Activated CD8-positive, alpha-beta memory T cell treated with anti-CD3 and anti-CD28 coated beads for 36 hours (primary cell): Measurements from ENCODE around the gene USP7. TPM values are rescaled to one million over a fixed set of nuclear protein-coding genes. Genes with fewer than 3 reads are reported as not detected.

Experiments
- CTCF ChIA-PET: fragments of 350-600 bp; sonication (Branson Sonifier 250); formaldehyde crosslinking; loops from one replicate; lab custom pipeline; 2021; ENCODE audit warnings: antibody characterized with exemption; lab: Charles Lee
- POLR2A ChIA-PET: fragments of 350-600 bp; sonication (Branson Sonifier 250); formaldehyde crosslinking; loops from one replicate; lab custom pipeline; 2021; ENCODE audit warnings: antibody characterized with exemption; lab: Charles Lee
- total RNA-seq, 2 experiments: library from RNA; stranded (reverse); gene quantifications; one replicate each; pipeline ENCODE4 v1.2.3, GENCODE V29; 2021

Gene USP7
- total RNA-seq, 2 experiments from 2014 or later = 192 to 209 TPM

DNA sequence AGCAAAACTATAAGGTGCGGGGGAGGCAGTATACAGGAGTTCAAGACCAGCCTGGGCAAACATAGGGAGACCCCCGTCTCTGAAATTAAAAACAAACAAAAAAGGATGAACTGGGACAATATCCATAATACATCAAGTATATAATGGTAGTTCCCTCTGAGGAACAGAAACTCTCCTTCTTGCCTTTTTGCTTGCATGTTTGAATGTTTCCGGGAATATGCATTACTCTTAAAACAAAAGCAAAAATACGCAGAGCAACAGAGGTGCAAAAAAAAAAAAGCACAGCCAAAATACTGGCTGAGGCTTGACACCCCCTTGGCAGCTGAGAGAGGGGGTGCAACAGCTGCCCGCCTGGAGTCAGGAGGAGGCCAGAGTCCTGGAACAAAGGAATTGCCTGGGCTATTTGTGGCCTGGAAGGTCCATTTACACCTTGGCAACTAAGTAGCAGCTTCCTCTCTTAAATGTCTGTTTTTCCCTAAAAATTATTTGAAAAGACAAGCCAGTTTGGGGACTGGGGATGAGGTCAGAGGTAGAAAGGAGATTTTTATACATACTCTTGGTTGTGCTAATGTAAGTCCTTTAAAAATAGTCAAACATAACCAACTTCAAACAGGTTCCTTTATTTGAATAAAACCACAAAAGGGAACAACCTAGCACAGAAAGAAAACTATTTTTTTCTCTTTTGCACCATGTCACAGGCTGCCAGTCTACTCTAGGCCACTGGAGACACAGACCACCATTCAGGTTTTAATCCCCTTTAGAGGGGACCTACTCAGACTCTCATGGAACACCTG, 19.5 kb downstream of the USP7 start:
- ChIA-PET CTCF (no interaction called here), POLR2A (no interaction called here)

DNA sequence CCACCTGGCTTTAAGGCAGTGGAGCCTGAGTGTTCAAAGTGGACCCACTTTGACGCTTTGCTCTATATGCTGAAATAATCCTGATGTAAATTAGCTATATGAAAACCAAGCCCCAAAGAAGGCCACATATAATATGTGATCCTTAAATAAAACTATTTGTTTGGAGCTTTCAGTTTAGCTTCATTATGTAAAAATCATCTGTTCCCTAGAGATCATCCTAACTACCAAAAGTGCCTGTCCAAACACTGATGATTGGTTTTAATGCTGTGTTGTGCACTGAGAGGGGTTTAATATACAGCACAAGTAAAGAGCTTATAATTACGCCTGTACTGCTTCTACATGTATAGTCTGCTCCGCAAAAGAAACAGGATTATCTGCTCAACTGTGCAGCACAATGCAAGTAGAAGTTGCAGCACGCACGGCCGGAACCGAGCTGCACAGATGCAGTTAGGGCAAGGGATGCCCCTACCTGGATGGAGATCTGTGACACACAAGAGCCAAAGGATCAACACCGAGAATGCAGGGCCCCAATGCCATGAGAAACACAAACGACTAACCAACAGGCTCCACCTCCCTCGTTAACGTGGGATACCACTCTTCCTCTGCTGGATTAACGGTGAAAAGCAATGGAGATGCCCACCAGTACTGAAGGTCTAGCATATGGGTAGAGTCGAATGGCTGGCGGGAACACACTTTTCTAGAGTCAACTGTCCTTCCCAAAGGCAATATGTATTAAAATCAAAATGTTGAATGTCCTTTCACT, 20.5 kb downstream of the USP7 start:
- ChIA-PET CTCF (no interaction called here), POLR2A (no interaction called here)

DNA sequence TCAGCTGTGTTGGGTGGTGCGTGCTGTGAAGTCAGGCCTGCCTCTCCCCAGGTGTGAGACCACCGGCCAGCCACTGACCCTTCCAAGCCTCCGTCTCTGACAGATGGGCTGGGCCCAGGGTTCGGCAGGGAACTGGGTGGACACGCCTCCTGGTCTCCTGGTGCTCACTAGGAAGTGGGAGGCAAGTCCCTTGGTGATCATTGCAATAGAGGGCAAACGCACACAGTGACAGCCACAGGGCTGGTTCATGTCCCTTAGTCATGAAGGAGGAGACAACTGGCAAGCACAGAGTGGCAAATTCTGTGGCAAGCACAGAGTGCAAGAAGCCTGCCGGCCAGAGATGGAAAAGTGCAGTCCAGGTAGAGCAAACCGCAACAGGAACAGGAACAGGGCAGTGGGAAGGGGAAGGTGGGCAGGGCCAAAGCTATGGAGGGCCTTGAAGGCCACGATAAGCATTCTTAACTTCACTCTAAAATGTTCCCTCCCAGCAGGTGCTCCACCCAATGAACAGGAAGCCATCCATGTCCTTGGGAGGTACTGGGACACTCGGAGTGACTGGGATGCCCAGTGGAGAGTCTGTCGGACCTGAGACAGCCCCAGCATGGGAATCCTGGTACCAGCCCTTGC, 21.9 kb downstream of the USP7 start:
- ChIA-PET POLR2A (interaction anchor here (0.6 kb wide), 1 partner anchor 18 kb away, joined by 6 read pairs; no protein-coding TSS in a partner anchor), CTCF (no interaction called here)

DNA sequence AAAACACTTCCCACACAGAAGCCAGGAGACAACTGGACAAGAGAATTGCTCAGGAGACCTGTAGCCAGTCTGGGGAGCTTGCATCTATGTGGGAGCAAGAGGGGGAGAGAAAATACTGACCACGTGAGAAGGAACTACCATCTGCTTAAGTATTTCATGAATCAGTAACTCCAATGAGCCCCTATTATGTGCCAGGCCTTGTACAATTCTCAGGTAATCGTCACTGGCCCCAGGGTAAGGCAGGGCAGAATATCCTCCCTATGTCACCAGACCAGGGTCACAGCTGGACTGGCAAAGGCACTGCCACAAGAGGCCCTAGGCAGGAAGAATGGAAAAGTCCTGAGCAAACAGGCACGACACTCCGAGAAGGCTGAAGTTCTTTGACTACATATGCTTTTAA, 25.9 kb downstream of the USP7 start:
- POLR2A ChIA-PET = no interaction called here
- CTCF ChIA-PET = interaction anchor here (0.8 to 2.3 kb wide), 4 partner anchors 10 to 57 kb away, joined by 3 to 19 read pairs (median 7); no protein-coding TSS in a partner anchor

DNA sequence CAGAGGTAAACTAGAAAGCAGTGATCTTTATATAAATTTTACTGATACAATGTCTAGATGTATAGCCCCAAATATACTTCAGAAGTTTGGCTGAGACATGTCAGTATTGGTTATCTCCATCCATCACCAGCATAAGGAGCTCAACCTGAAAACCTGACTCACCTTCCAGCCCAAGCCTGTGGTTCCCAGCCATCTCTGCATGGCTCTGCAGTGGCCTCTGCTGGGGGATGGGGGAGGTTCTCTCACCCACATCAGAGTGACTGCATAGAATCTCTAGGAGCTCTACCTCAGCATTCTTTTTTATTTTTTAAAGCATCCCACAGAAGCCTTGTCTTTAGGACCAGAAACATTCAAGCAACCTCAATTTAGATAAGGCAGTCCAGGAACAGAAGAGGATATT, 27.3 kb downstream of the USP7 start:
- POLR2A ChIA-PET = interaction anchor here (0.5 kb wide), 1 partner anchor 19 kb away, joined by 3 read pairs; no protein-coding TSS in a partner anchor
- CTCF ChIA-PET = interaction anchor here (0.6 to 2.3 kb wide), 38 partner anchors 9 to 312 kb away, joined by 3 to 19 read pairs (median 5); partner anchors contain the start of genes CARHSP1 and HAPSTR1

DNA sequence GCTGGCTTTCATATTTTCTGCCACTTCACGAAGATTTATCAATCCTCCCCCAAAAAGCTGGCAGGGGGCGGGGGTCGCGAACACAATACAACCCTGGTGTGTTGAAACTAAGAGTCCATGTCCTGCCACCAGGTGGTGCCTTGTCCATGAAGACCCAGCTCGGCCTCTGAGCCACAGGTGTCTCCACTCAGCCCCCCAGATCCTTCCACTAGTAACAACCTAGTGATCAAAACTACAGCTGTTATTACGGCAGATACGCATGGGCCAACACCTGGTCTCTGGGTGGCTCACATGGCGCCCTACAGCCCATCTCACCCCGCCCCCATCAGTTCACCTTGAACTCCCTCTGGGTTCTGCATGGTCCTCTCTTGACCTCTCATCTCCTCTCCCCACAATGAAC, 27.7 kb downstream of the USP7 start:
- ChIA-PET CTCF (interaction anchor here (0.8 to 2.3 kb wide), 35 partner anchors 9 to 199 kb away, joined by 3 to 19 read pairs (median 5); partner anchors contain the start of genes CARHSP1 and HAPSTR1), POLR2A (interaction anchor here (0.5 kb wide), 1 partner anchor 20 kb away, joined by 3 read pairs; no protein-coding TSS in a partner anchor)

GRCh38 chr16:8934601-8935000, 29.1 kb downstream of the USP7 start:
- CTCF ChIA-PET = interaction anchor here (0.8 to 2.0 kb wide), 4 partner anchors 12 to 25 kb away, joined by 3 to 7 read pairs (median 3); no protein-coding TSS in a partner anchor

DNA sequence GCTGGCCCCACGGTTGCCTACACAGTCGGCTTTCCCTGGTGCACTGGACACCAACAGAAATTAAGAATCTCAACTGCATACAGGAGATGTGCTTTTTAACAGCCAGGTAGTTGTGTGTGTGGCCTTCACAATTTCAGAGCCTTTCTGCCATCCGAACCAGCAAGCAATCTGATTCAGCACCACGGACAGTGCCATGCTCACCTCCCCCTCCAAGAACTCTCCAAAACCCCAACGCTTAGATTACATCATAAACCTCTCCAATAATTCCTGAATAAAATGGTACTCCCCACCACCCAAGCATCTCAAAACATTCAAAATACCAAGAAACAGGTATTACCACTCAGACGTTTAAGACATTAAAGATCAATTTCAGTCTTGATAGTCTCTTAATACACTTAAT, 31.8 kb downstream of the USP7 start:
- ChIA-PET CTCF (interaction anchor here (1.7 kb wide), 1 partner anchor 18 kb away, joined by 6 read pairs; no protein-coding TSS in a partner anchor), POLR2A (no interaction called here)

More at GRCh38 chr16:8934601-8935000, 29.1 kb downstream of the USP7 start:
- POLR2A ChIA-PET = no interaction called here

DNA sequence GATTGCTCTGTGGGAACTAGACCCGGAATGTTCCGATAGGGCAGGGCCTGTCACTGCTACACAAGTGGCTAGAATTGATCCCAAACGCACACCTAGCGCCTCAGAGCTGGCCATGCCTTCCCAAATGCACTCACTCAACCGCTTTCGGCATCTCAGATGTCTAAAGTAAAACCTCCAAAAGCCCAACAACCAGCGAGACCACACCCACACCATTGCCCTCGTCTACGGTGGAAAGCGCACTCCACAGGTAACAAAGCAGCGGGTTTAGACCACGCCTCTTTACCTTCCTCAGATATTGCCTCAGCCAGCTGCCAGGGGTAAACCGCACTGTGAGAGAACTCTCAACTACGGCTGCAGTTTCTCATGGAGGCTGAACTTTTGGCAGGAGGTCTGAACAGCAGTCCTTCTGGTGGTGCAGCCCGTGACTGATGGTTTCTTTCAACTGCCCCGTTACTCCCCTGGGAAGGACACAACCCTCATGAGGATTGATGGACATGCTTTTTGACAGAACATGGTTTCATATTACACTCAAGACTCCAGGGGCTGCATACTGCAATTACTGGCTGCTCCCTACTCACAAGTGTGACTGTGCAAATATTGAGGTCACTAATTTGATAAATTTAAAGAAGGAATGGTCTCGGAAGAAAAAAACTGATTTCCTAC, 34.5 kb downstream of the USP7 start:
- POLR2A ChIA-PET = interaction anchor here (0.7 kb wide), 1 partner anchor 53 kb away, joined by 3 read pairs; no protein-coding TSS in a partner anchor
- CTCF ChIA-PET = interaction anchor here (1.0 kb wide), 1 partner anchor 9 kb away, joined by 3 read pairs; no protein-coding TSS in a partner anchor

- CTCF ChIA-PET = interaction anchor here (3.4 kb wide), 1 partner anchor 8 kb away, joined by 11 read pairs; no protein-coding TSS in a partner anchor
- POLR2A ChIA-PET = interaction anchor here (0.7 kb wide), 1 partner anchor 54 kb away, joined by 3 read pairs; no protein-coding TSS in a partner anchor
Measured at GRCh38 chr16:8928467-8928957, 35.2 kb downstream of the USP7 start.

- CTCF ChIA-PET = interaction anchor here (3.4 kb wide), 1 partner anchor 10 kb away, joined by 11 read pairs; no protein-coding TSS in a partner anchor
- POLR2A ChIA-PET = no interaction called here
Measured at GRCh38 chr16:8926827-8927226, 36.9 kb downstream of the USP7 start.

DNA sequence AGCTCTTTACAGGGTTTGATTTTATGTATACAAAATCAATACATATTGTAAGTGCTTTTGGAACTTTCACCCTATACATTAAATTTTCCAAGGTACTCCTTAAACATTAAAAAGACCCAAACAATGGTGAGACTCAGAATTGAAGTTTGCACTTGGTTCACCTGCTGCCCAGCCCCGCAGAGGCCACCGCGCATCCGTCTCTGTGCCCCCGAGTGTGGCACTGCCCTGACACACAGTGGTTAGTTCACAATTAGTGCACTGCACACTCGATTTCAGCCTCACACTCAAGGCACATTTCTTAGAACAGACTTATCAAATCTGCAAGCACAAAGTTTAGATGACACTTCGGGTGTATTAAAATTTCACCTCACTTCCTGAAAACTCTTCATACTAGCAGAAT, 38.3 kb downstream of the USP7 start:
- ChIA-PET POLR2A (interaction anchor here (0.7 kb wide), 1 partner anchor 215 kb away, joined by 5 read pairs; no protein-coding TSS in a partner anchor), CTCF (interaction anchor here (0.6 to 3.4 kb wide), 3 partner anchors 11 to 40 kb away, joined by 3 to 11 read pairs (median 10); no protein-coding TSS in a partner anchor)

- ChIA-PET CTCF (interaction anchor here (1.9 kb wide), 1 partner anchor 12 kb away, joined by 10 read pairs; no protein-coding TSS in a partner anchor), POLR2A (no interaction called here)
Measured at GRCh38 chr16:8924214-8924613, 39.5 kb downstream of the USP7 start.

DNA sequence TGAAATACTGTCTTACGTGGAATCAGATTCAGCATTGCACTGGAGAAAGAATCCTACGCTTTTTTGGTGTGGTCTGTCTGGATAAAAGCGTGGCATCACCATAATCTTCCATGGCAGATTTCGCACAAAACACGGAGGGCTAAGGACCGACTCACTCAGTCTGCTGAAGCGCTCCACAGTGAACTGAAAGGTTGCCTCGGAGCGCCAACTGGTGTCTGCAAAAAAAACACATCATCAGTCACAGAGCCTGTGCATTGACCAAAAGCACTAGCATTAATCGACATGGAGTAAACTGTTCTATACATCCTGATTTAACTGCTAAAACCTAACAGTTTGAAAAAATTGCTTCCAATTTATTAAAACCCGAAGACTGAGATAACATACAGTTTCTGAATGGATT, 40.5 kb downstream of the USP7 start:
- ChIA-PET CTCF (interaction anchor here (1.0 to 1.3 kb wide), 2 partner anchors 11 to 13 kb away, joined by 3 to 4 read pairs; no protein-coding TSS in a partner anchor), POLR2A (no interaction called here)

DNA sequence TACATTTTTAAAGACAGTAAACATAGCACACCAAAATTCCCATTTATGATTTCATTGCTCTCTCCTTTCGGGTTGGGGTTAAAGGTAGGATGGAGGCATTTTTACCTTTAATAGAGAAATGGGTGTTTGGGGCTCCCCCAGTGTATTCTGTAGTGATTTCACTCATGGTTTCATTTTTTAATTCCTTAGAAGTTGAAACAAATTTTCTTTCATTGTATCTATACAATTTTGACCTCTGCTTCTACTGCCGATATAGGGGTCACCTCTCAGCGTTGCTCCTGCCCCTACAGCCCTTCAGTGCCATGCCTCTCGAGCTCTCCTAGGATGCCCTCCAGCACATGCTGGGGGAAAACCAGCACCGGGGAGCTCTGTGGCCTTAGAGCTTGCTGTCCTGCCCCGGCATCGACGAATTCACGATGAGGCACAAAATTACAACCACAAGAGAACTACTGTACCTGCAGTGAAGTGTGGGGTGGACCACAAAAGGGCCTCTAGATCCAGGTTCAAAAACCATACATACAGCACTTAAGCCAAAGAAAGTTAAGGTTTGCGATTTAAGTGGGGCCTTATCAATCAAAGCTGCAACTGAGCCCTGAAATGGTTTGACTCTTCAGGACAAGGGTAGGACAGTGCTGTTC, 42.2 kb downstream of the USP7 start:
- ChIA-PET CTCF (interaction anchor here (0.6 kb wide), 1 partner anchor 81 kb away, joined by 4 read pairs; no protein-coding TSS in a partner anchor), POLR2A (no interaction called here)

- CTCF ChIA-PET = interaction anchor here (1.2 to 1.6 kb wide), 2 partner anchors 9 kb away, joined by 3 to 4 read pairs; no protein-coding TSS in a partner anchor
- POLR2A ChIA-PET = no interaction called here
Measured at GRCh38 chr16:8920645-8921346, 42.9 kb downstream of the USP7 start.
